ENCODE measurements around the gene ITPR2. TPM values are rescaled to one million over a fixed set of nuclear protein-coding genes. Genes with fewer than 3 reads are reported as not detected.

ITPR2 gene
- total and polyA plus RNA-seq, 2 of the 8 experiments (the other 6 are each of a cell fraction or from before 2014, with no cell fraction given): 4.1 to 48.3 TPM

GRCh38 chr12:26777236-26777635 lies 55.8 kb downstream of the ITPR2 start:
- no peaks in the 10 kb centered on the region; a peak in 1 of 7 replicates for H3K27me3 ChIP-seq (replicated peaks in 1 of 4; ENCODE audit: control insufficient read depth in 3 of 4, extremely low read depth in 1 of 4, insufficient read depth in 3 of 4, low read length in 3 of 4)
- no peaks in the 10 kb centered on the region for H3K79me2 ChIP-seq (ENCODE audit: control insufficient read depth in 1 of 2, insufficient read depth in 2 of 2, low read length in 2 of 2)
- H3K27ac ChIP-seq (ENCODE audit: low read depth, low read length): no peak overlapping the region
- H3K9ac ChIP-seq (replicated peaks in 1 of 4; ENCODE audit: extremely low read depth in 1 of 4, low read depth in 3 of 4, low read length in 3 of 4): no peak overlapping the region
- no peaks in the 10 kb centered on the region for H4K20me1 ChIP-seq (replicated peaks in 1 of 2; ENCODE audit: control insufficient read depth in 1 of 2, insufficient read depth in 2 of 2, low read length in 2 of 2)
- H3K14ac ChIP-seq (ENCODE audit: insufficient read length): no peak overlapping the region
- H4K5ac ChIP-seq (ENCODE audit: insufficient read length, low read depth, low read length): no peak overlapping the region
- H2BK5ac ChIP-seq (ENCODE audit: low read depth, low read length): no peak overlapping the region
- H2AFZ ChIP-seq (ENCODE audit: low read length): no peak overlapping the region
- no peak overlapping the region for H3K4me2 ChIP-seq (ENCODE audit: insufficient read depth in 1 of 2, low read depth in 2 of 2, low read length in 2 of 2)
- no peak for FAIRE-seq
- no peak overlapping the region for H2BK15ac ChIP-seq (ENCODE audit: low read length)
- H3K4ac ChIP-seq (replicated peaks; ENCODE audit: insufficient read length, low read depth, low read length): no peak overlapping the region
- no peak for DNase-seq (ENCODE audit: low read depth in 1 of 2, low spot score in 2 of 2)
- no peak overlapping the region for H4K8ac ChIP-seq (ENCODE audit: extremely low read depth, insufficient read depth, low read length)
- ChIA-PET POLR2A (ENCODE audit: partially characterized antibody) (interaction anchor here (0.6 kb wide), 1 partner anchor 80 kb away, joined by 3 read pairs; no protein-coding TSS in a partner anchor), CTCF (ENCODE audit: partially characterized antibody) (interaction anchor here (1.1 to 1.2 kb wide), 3 partner anchors 10 to 109 kb away, joined by 3 to 4 read pairs (median 3); no protein-coding TSS in a partner anchor)
- no peak overlapping the region for H2BK12ac ChIP-seq (ENCODE audit: low read depth, low read length)
- no peaks in the 10 kb centered on the region for H3K4me1 ChIP-seq (replicated peaks in 1 of 4; ENCODE audit: control insufficient read depth in 3 of 4, insufficient read depth in 4 of 4, low read length in 3 of 4)
- H3K79me1 ChIP-seq (ENCODE audit: low read depth, low read length): no peaks in the 10 kb centered on the region
- H3K56ac ChIP-seq (replicated peaks; ENCODE audit: insufficient read length, low read depth, low read length): no peak overlapping the region
- no peak overlapping the region for H3K18ac ChIP-seq (ENCODE audit: extremely low read depth, low read length)
- H2BK120ac ChIP-seq (replicated peaks; ENCODE audit: low read depth, low read length): no peak overlapping the region
- H3K4me3 ChIP-seq (ENCODE audit: extremely low read depth in 1 of 4, insufficient read depth in 2 of 4, low read depth in 3 of 4, low read length in 4 of 4): no peak overlapping the region
- no peak overlapping the region for H3K23ac ChIP-seq (ENCODE audit: insufficient read length)
- H4K91ac ChIP-seq (replicated peaks; ENCODE audit: insufficient read length, low read length): no peak overlapping the region
- no peak overlapping the region for H2BK20ac ChIP-seq (ENCODE audit: low read length)
- H3K23me2 ChIP-seq (ENCODE audit: low read depth, low read length): no peaks in the 10 kb centered on the region
- WGBS, 2 experiments (ENCODE audit: extremely low coverage in 1 of 2, insufficient coverage in 1 of 2, insufficient read length in 1 of 2, insufficient replicate concordance in 2 of 2, low coverage in 1 of 2, low lambda C conversion rate in 2 of 2, missing lambda C conversion rate in 1 of 2): 56% methylated on average over 3 of the region's 3 CpGs; no CpG with 5 or more reads in 1 of the 2 experiments
- peaks cover 0 to 3% (median 0%) of the 10 kb centered on the region in 4 experiments; a peak in 2 of 8 replicates for H3K36me3 ChIP-seq (ENCODE audit: control insufficient read depth in 2 of 4, insufficient read depth in 4 of 4, low read length in 3 of 4)
- H3K9me3 ChIP-seq (ENCODE audit: insufficient read depth in 2 of 2, low read depth in 1 of 2, low read length in 1 of 2): peaks cover 5 to 8% of the 10 kb centered on the region in 2 experiments; a peak in 2 of 4 replicates
- no peak overlapping the region for H2AK5ac ChIP-seq (ENCODE audit: low read depth, low read length)
- TF ChIP-seq GABPA (IDR thresholded peaks at IDR 0.05; ENCODE audit: borderline replicate concordance, insufficient read depth, low read length) (no peak), KDM5A (IDR thresholded peaks at IDR 0.05; ENCODE audit: low read length) (no peak), ATF2 (IDR thresholded peaks at IDR 0.05; ENCODE audit: low read length) (no peak), BACH1 (IDR thresholded peaks at IDR 0.05; ENCODE audit: low read length) (no peak), CBX5 (IDR thresholded peaks at IDR 0.05; ENCODE audit: low read depth, low read length) (no peak), ASH2L (IDR thresholded peaks at IDR 0.05; ENCODE audit: low read length) (no peak), HDAC6 (IDR thresholded peaks at IDR 0.05; ENCODE audit: low read depth, low read length) (no peak), TEAD4 (IDR thresholded peaks at IDR 0.05; ENCODE audit: low read depth, low read length) (no peak), JUND (IDR thresholded peaks at IDR 0.05; ENCODE audit: low read length) (no peak), POU5F1 (IDR thresholded peaks at IDR 0.05; ENCODE audit: low read depth, low read length) (no peak), NANOG (IDR thresholded peaks at IDR 0.05; ENCODE audit: insufficient read depth, low read depth, low read length, poor library complexity, severe bottlenecking) (no peak), SP2 (IDR thresholded peaks at IDR 0.05; ENCODE audit: low read length) (no peak), CTBP2 (IDR thresholded peaks at IDR 0.05; ENCODE audit: borderline replicate concordance, insufficient read depth, insufficient read length, low read length) (no peak)
